Fibroblast of lung (primary cell): Measurements from ENCODE around the gene EYS.

ENCODE experiments used
- EZH2 ChIP-seq: IDR thresholded peaks from 2 replicates; pipeline ENCODE4 v1.5.1; 2012; ENCODE audit warnings: low read length, control low read depth, mild to moderate bottlenecking; ENCODE audit errors: missing control alignments
- TF ChIP-seq, protein P1 (sequence below), 2 donors: IDR thresholded peaks in 1 of 2; conservative IDR thresholded peaks in 1 of 2; 1 replicate in 1 of 2; 2 replicates in 1 of 2; pipeline ENCODE4 v1.5.1; 2011 to 2012; ENCODE audit warnings: low read length in 2 of 2, control low read depth in 1 of 2, inconsistent platforms in 1 of 2, low read depth in 1 of 2, mild to moderate bottlenecking in 1 of 2

DNA sequence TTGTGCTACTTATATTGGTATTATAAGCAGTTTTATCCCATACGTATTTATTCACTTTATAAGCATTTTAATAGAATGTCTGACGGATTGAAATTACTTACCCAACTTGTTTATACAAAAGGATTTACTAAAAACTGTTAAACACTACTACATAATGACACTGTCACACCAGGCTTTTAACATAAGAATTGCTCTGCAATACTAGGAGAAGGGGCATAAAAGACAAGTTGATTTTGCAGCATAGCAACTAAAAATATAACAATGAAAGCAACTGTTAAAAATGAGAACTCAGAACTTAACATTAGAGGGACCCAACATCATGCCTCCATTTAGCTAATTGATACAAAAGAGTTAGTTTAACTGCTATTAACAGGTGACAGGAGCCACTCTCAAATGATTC lies 1076.1 kb downstream of the EYS start:
- TF ChIP-seq, protein P1, sequence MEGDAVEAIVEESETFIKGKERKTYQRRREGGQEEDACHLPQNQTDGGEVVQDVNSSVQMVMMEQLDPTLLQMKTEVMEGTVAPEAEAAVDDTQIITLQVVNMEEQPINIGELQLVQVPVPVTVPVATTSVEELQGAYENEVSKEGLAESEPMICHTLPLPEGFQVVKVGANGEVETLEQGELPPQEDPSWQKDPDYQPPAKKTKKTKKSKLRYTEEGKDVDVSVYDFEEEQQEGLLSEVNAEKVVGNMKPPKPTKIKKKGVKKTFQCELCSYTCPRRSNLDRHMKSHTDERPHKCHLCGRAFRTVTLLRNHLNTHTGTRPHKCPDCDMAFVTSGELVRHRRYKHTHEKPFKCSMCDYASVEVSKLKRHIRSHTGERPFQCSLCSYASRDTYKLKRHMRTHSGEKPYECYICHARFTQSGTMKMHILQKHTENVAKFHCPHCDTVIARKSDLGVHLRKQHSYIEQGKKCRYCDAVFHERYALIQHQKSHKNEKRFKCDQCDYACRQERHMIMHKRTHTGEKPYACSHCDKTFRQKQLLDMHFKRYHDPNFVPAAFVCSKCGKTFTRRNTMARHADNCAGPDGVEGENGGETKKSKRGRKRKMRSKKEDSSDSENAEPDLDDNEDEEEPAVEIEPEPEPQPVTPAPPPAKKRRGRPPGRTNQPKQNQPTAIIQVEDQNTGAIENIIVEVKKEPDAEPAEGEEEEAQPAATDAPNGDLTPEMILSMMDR (conservative IDR thresholded peaks at IDR 0.05 in 1 of 2, IDR thresholded peaks at IDR 0.05 in 1 of 2; ENCODE audit: low read depth in 1 of 2, low read length in 2 of 2): no peak
- no peak for TF ChIP-seq EZH2
